ENCODE results near the gene ZCCHC13.

DNA sequence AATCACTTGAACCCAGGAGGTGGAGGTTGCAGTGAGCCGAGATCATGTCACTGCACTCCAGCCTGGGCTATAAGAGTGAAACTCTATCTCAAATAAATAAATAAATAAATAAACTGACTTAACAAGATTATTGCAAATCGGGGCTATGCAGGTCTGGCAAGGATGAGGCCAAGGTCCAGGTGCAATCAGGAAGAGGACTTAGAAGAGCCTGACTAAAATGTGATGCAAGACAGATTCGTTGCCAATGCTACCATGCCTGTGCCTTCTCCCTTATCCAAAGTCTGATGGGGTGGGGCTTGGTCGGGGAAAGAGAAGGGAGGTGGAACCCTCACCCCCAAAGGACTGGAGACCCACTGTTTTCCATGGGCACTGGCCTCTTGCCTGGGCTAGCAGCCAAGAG is 14.7 kb downstream of the ZCCHC13 start:
- TF ChIP-seq POLR2A (IDR thresholded peaks at IDR 0.05; ENCODE audit: low read depth, low read length) (no peak), TAF1 (IDR thresholded peaks at IDR 0.05; ENCODE audit: low read depth, low read length) (no peak), POU2F2 (IDR thresholded peaks at IDR 0.05; ENCODE audit: low read depth, low read length) (no peak)
